GM20431 (cell line): ENCODE measurements around the gene MCF2L2.
"Not testable (repeated sequence)": the region's sequence is repeated elsewhere in the genome, so short reads cannot be mapped to it uniquely, and the experiment has no call there.

Experiments used
- in situ Hi-C: fragments of 300-500 bp; cut with MseI, MboI; formaldehyde crosslinking; loops from one replicate; pipeline ENCODE4 v1.15.0; 2020; ENCODE audit warnings: low sequenced_read_pairs; ENCODE audit not compliant: unreplicated experiment

MCF2L2 gene

GRCh38 chr3:183428447-183429211, at the start of gene MCF2L2:
MCF2L2 (minus strand) TSS chr3:183428619; CDS start chr3:183427977, 642 bp downstream.
- in situ Hi-C loops: no loop called here

- in situ Hi-C loops: no loop called here
These were observed 49.5 kb upstream of the MCF2L2 start for GRCh38 chr3:183477801-183478456.

- in situ Hi-C loops: not testable (repeated sequence)
These were observed 47.3 kb upstream of the MCF2L2 start for GRCh38 chr3:183475764-183476162.

GRCh38 chr3:183475016-183475763, 46.8 kb upstream of the MCF2L2 start:
- in situ Hi-C loops: no loop called here

- in situ Hi-C loops: loop anchor here (25.0 kb wide), 1 partner anchor 288 kb away; no protein-coding TSS in a partner anchor
These were observed 45.5 kb upstream of the MCF2L2 start for GRCh38 chr3:183473969-183474368.

- in situ Hi-C loops: loop anchor here (25.0 kb wide), 1 partner anchor 290 kb away; no protein-coding TSS in a partner anchor
These were observed 43.7 kb upstream of the MCF2L2 start for GRCh38 chr3:183472155-183472554.

GRCh38 chr3:183468424-183468823, 40.0 kb upstream of the MCF2L2 start:
- in situ Hi-C loops: loop anchor here (25.0 kb wide), 1 partner anchor 294 kb away; no protein-coding TSS in a partner anchor

- in situ Hi-C loops: loop anchor here (25.0 kb wide), 1 partner anchor 296 kb away; no protein-coding TSS in a partner anchor
These were observed 38.2 kb upstream of the MCF2L2 start for GRCh38 chr3:183466575-183466974.

GRCh38 chr3:183465710-183466109, 37.3 kb upstream of the MCF2L2 start:
- in situ Hi-C loops: loop anchor here (25.0 kb wide), 1 partner anchor 297 kb away; no protein-coding TSS in a partner anchor

GRCh38 chr3:183464480-183464879, 36.1 kb upstream of the MCF2L2 start:
- in situ Hi-C loops: loop anchor here (25.0 kb wide), 1 partner anchor 298 kb away; no protein-coding TSS in a partner anchor

GRCh38 chr3:183460081-183461055, 31.9 kb upstream of the MCF2L2 start:
- in situ Hi-C loops: loop anchor here (25.0 kb wide), 1 partner anchor 302 kb away; no protein-coding TSS in a partner anchor

GRCh38 chr3:183455089-183455488, 26.7 kb upstream of the MCF2L2 start:
- in situ Hi-C loops: loop anchor here (25.0 kb wide), 1 partner anchor 307 kb away; no protein-coding TSS in a partner anchor

GRCh38 chr3:183454064-183454463, 25.6 kb upstream of the MCF2L2 start:
- in situ Hi-C loops: loop anchor here (25.0 kb wide), 1 partner anchor 308 kb away; no protein-coding TSS in a partner anchor

- in situ Hi-C loops: loop anchor here (25.0 kb wide), 1 partner anchor 313 kb away; no protein-coding TSS in a partner anchor
These were observed 21.4 kb upstream of the MCF2L2 start for GRCh38 chr3:183449791-183450190.

- in situ Hi-C loops: no loop called here
These were observed 21.0 kb upstream of the MCF2L2 start for GRCh38 chr3:183449391-183449790.

GRCh38 chr3:183448369-183449128, 20.1 kb upstream of the MCF2L2 start:
- in situ Hi-C loops: no loop called here

- in situ Hi-C loops: no loop called here
These were observed 19.0 kb upstream of the MCF2L2 start for GRCh38 chr3:183447206-183448001.
